BJ (cell line): ENCODE measurements around the gene CD58. TPM values are rescaled to one million over a fixed set of nuclear protein-coding genes. Genes with fewer than 3 reads are reported as not detected.
"Not testable (repeated sequence)": the region's sequence is repeated elsewhere in the genome, so short reads cannot be mapped to it uniquely, and the experiment has no call there.

Experiments used
- CTCF ChIA-PET: fragments of 350-600 bp; formaldehyde crosslinking; extraction: SDS; loops from one replicate; lab custom pipeline; 2021; ENCODE audit warnings: antibody characterized with exemption, inconsistent platforms; lab: Yijun Ruan, JAX
- POLR2A ChIA-PET: fragments of 300-600 bp; sonication (Branson Sonifier 250); formaldehyde crosslinking; extraction: SDS; loops from one replicate; lab custom pipeline; 2021; ENCODE audit warnings: antibody characterized with exemption; lab: Charles Lee
- DNase-seq: peaks from one replicate; pipeline ENCODE4 v3.0.0-alpha.2; 2011; ENCODE audit warnings: low read depth
- H3K27me3 ChIP-seq: 2 replicates; pipeline ENCODE4 v1.6.0; 2011; ENCODE audit warnings: low read length; ENCODE audit not compliant: control insufficient read depth, insufficient read depth
- H3K36me3 ChIP-seq: 2 replicates; pipeline ENCODE4 v1.5.1; 2011; ENCODE audit warnings: low read length; ENCODE audit not compliant: control insufficient read depth, insufficient read depth
- H3K4me3 ChIP-seq: 2 replicates; pipeline ENCODE4 v1.5.1; 2011; ENCODE audit warnings: low read depth, mild to moderate bottlenecking, control low read depth, low read length
- CTCF ChIP-seq: IDR thresholded peaks from 2 replicates; pipeline ENCODE4 v1.5.1; 2011; ENCODE audit warnings: low read depth, mild to moderate bottlenecking, control low read depth, inconsistent platforms, low read length, moderate library complexity; ENCODE audit not compliant: insufficient read depth
- polyA minus RNA-seq: library from RNA; depleted of rRNA, polyadenylated mRNA; stranded (reverse); fragments of >200 nt; gene quantifications from 2 replicates; pipeline ENCODE4 v1.2.3, GENCODE V29; 2011; rRNA and poly(A)+ RNA removed
- polyA plus RNA-seq: library from polyadenylated mRNA; depleted of rRNA; stranded (reverse); fragments of >200 nt; gene quantifications from 2 replicates; pipeline ENCODE4 v1.2.3, GENCODE V29; 2011; rRNA removed

CD58 gene
- polyA plus RNA-seq (11.7 and 18.9 TPM in 2 replicates), polyA minus RNA-seq (4.2 and 4.3 TPM in 2 replicates)

GRCh38 chr1:116570358-116571214 lies at the start of gene CD58:
Gene CD58, minus strand, starts transcription at chr1:116571026. Its CDS starts 54 bp downstream, at chr1:116570972.
- TF ChIP-seq CTCF, result peak; percentile 59
- ChIA-PET POLR2A (no interaction called here), CTCF (interaction anchor here (0.6 to 5.3 kb wide), 4 partner anchors 12 to 151 kb away, joined by 3 to 75 read pairs (median 3); no protein-coding TSS in a partner anchor)
- peak within 1 kb of the TSS; percentile 87 for H3K4me3 ChIP-seq
- no peaks in the 10 kb centered on the region for H3K27me3 ChIP-seq
- H3K36me3 ChIP-seq, result no peaks in the 10 kb centered on the region
- peak; percentile 30 for DNase-seq

- POLR2A ChIA-PET, DNase-seq, CTCF ChIA-PET: not testable (repeated sequence)
These were observed 49.6 kb upstream of the CD58 start for GRCh38 chr1:116620392-116620791.

GRCh38 chr1:116619106-116619505 lies 48.3 kb upstream of the CD58 start:
- not testable (repeated sequence) for DNase-seq

More at GRCh38 chr1:116620392-116620791, 49.6 kb upstream of the CD58 start:
- not testable (repeated sequence) for H3K4me3 ChIP-seq, H3K36me3 ChIP-seq, H3K27me3 ChIP-seq

GRCh38 chr1:116617808-116618207 lies 47.0 kb upstream of the CD58 start:
- H3K36me3 ChIP-seq, POLR2A ChIA-PET, H3K27me3 ChIP-seq, H3K4me3 ChIP-seq, CTCF ChIA-PET, DNase-seq: not testable (repeated sequence)

More at GRCh38 chr1:116619106-116619505, 48.3 kb upstream of the CD58 start:
- H3K4me3 ChIP-seq, H3K27me3 ChIP-seq, POLR2A ChIA-PET, H3K36me3 ChIP-seq, CTCF ChIA-PET: not testable (repeated sequence)

- POLR2A ChIA-PET, H3K27me3 ChIP-seq, CTCF ChIA-PET, H3K4me3 ChIP-seq, H3K36me3 ChIP-seq, DNase-seq: not testable (repeated sequence)
These were observed 43.0 kb upstream of the CD58 start for GRCh38 chr1:116613825-116614224.

GRCh38 chr1:116609801-116610371 lies 39.1 kb upstream of the CD58 start:
- H3K27me3 ChIP-seq, H3K36me3 ChIP-seq, H3K4me3 ChIP-seq, DNase-seq, CTCF ChIA-PET, POLR2A ChIA-PET: not testable (repeated sequence)

GRCh38 chr1:116608841-116609240 lies 38.0 kb upstream of the CD58 start:
- DNase-seq, CTCF ChIA-PET: not testable (repeated sequence)

GRCh38 chr1:116608151-116608550 lies 37.3 kb upstream of the CD58 start:
- DNase-seq, H3K27me3 ChIP-seq, H3K36me3 ChIP-seq, POLR2A ChIA-PET, H3K4me3 ChIP-seq: not testable (repeated sequence)
- CTCF ChIA-PET, result interaction anchor here (1.3 kb wide), 1 partner anchor 12 kb away, joined by 3 read pairs; no protein-coding TSS in a partner anchor

More at GRCh38 chr1:116608841-116609240, 38.0 kb upstream of the CD58 start:
- H3K36me3 ChIP-seq, POLR2A ChIA-PET, H3K27me3 ChIP-seq, H3K4me3 ChIP-seq: not testable (repeated sequence)

- DNase-seq, H3K27me3 ChIP-seq, POLR2A ChIA-PET, H3K4me3 ChIP-seq, H3K36me3 ChIP-seq: not testable (repeated sequence)
- CTCF ChIA-PET, result interaction anchor here (1.3 kb wide), 1 partner anchor 12 kb away, joined by 3 read pairs; no protein-coding TSS in a partner anchor
These were observed 36.6 kb upstream of the CD58 start for GRCh38 chr1:116607463-116607862.

GRCh38 chr1:116606067-116606466 lies 35.2 kb upstream of the CD58 start:
- H3K4me3 ChIP-seq, H3K27me3 ChIP-seq, DNase-seq, H3K36me3 ChIP-seq, POLR2A ChIA-PET: not testable (repeated sequence)
- CTCF ChIA-PET, result interaction anchor here (0.6 to 1.3 kb wide), 2 partner anchors 10 to 32 kb away, joined by 3 to 4 read pairs; no protein-coding TSS in a partner anchor
